MCF 10A (cell line): Measurements from ENCODE around the gene EPN2. TPM values are rescaled to one million over a fixed set of nuclear protein-coding genes. Genes with fewer than 3 reads are reported as not detected.

Source experiments
- BruUV-seq: library from RNA; stranded (reverse); fragments of 400-500 nt; replicated peaks from 2 replicates; lab custom pipeline; 2021; lab: Mats Ljungman, UMichigan
- CTCF ChIA-PET: fragments of 300-600 bp; sonication (Branson Sonifier 250); formaldehyde crosslinking; extraction: SDS; loops from one replicate; lab custom pipeline; 2021; ENCODE audit warnings: antibody characterized with exemption, inconsistent platforms; lab: Yijun Ruan, JAX
- POLR2A ChIA-PET: fragments of 300-600, 350-650 bp; sonication (Branson Sonifier 250); formaldehyde crosslinking; extraction: SDS; loops from one replicate; lab custom pipeline; 2020; ENCODE audit warnings: antibody characterized with exemption, inconsistent platforms; lab: Yijun Ruan, JAX
- DNase-seq: peaks from one replicate; pipeline ENCODE4 v3.0.0-alpha.2; 2018; ENCODE audit not compliant: unreplicated experiment
- H3K27ac Mint-ChIP-seq: one replicate; pipeline ENCODE4 v1.8.0; 2022; ENCODE audit warnings: mild to moderate bottlenecking, low read depth, mixed read lengths; ENCODE audit not compliant: unreplicated experiment
- H3K27me3 Mint-ChIP-seq: one replicate; pipeline ENCODE4 v1.8.0; 2022; ENCODE audit warnings: mixed read lengths; ENCODE audit not compliant: insufficient read depth, unreplicated experiment
- H3K36me3 Mint-ChIP-seq: one replicate; pipeline ENCODE4 v1.8.0; 2022; ENCODE audit warnings: mild to moderate bottlenecking, moderate library complexity, mixed read lengths; ENCODE audit not compliant: insufficient read depth, unreplicated experiment
- H3K4me1 Mint-ChIP-seq: one replicate; pipeline ENCODE4 v1.8.0; 2022; ENCODE audit warnings: mixed read lengths; ENCODE audit not compliant: insufficient read depth, unreplicated experiment
- H3K4me3 Mint-ChIP-seq: one replicate; pipeline ENCODE4 v1.8.0; 2022; ENCODE audit warnings: mild to moderate bottlenecking, moderate library complexity, mixed read lengths; ENCODE audit not compliant: unreplicated experiment
- H3K9me3 Mint-ChIP-seq: one replicate; pipeline ENCODE4 v1.8.0; 2022; ENCODE audit warnings: mixed read lengths; ENCODE audit not compliant: unreplicated experiment
- CTCF ChIP-seq: fragments of 200-600 bp; IDR thresholded peaks from one replicate; pipeline ENCODE4 v1.8.0; 2022; ENCODE audit warnings: antibody characterized with exemption, mild to moderate bottlenecking; ENCODE audit not compliant: unreplicated experiment
- intact Hi-C: fragments of 100-400 bp; cut with micrococcal nuclease; formaldehyde crosslinking; loops from 2 replicates; pipeline ENCODE4 v1.14.1; 2022
- total RNA-seq: library from RNA; stranded (reverse); gene quantifications from 2 replicates; pipeline ENCODE4 v1.2.3, GENCODE V29; 2022

Gene EPN2
- total RNA-seq, 1 experiment from 2014 or later, result 35.1 TPM

GRCh38 chr17:19313746-19314651 is 76.8 kb downstream of the EPN2 start:
- no TSS peak for BruUV-seq
- no peak overlapping the region for H3K27ac Mint-ChIP-seq
- TF ChIP-seq CTCF, result no peak
- intact Hi-C loops, result no loop called here
- H3K36me3 Mint-ChIP-seq, result peaks cover 39% of the 10 kb centered on the region
- H3K27me3 Mint-ChIP-seq, result no peaks in the 10 kb centered on the region
- DNase-seq, result no peak
- POLR2A ChIA-PET, result no interaction called here
- H3K4me3 Mint-ChIP-seq, result no peak overlapping the region
- peaks cover 10% of the 10 kb centered on the region for H3K4me1 Mint-ChIP-seq
- CTCF ChIA-PET, result interaction anchor here (0.7 kb wide), 1 partner anchor 274 kb away, joined by 3 read pairs; no protein-coding TSS in a partner anchor
- H3K9me3 Mint-ChIP-seq, result no peaks in the 10 kb centered on the region

GRCh38 chr17:19315104-19315503 is 77.9 kb downstream of the EPN2 start:
- ChIA-PET CTCF (no interaction called here), POLR2A (no interaction called here)
- no peak for TF ChIP-seq CTCF
- no TSS peak for BruUV-seq
- intact Hi-C loops, result no loop called here
- DNase-seq, result no peak
- Mint-ChIP-seq H3K4me1 (peaks cover 10% of the 10 kb centered on the region), H3K4me3 (no peak overlapping the region), H3K9me3 (no peaks in the 10 kb centered on the region), H3K27ac (no peak overlapping the region), H3K36me3 (peaks cover 49% of the 10 kb centered on the region), H3K27me3 (no peaks in the 10 kb centered on the region)

GRCh38 chr17:19316761-19317358 is 79.7 kb downstream of the EPN2 start:
- POLR2A ChIA-PET, result no interaction called here
- CTCF ChIA-PET, result interaction anchor here (0.6 kb wide), 1 partner anchor 19 kb away, joined by 3 read pairs; no protein-coding TSS in a partner anchor
- H3K27me3 Mint-ChIP-seq, result no peaks in the 10 kb centered on the region
- H3K4me1 Mint-ChIP-seq, result peaks cover 10% of the 10 kb centered on the region
- BruUV-seq, result no TSS peak
- no peak for TF ChIP-seq CTCF
- H3K27ac Mint-ChIP-seq, result no peak overlapping the region
- no peak overlapping the region for H3K4me3 Mint-ChIP-seq
- peaks cover 50% of the 10 kb centered on the region for H3K36me3 Mint-ChIP-seq
- no peaks in the 10 kb centered on the region for H3K9me3 Mint-ChIP-seq
- intact Hi-C loops, result no loop called here
- DNase-seq, result no peak
